Naive B cell (primary cell): Measurements from ENCODE around the gene DNAH6. TPM values are rescaled to one million over a fixed set of nuclear protein-coding genes. Genes with fewer than 3 reads are reported as not detected.

Experiments used
- ATAC-seq, 2 donors: fragments of 150-1000 bp; cut with Tn5 transposase; 2 replicates each; pipeline ENCODE4 v1.10.0; 2021; ENCODE audit warnings: low read depth in 2 of 2, mild to moderate bottlenecking in 2 of 2, moderate library complexity in 2 of 2
- DNase-seq: peaks from one replicate; pipeline ENCODE4 v3.0.0; 2022
- H3K27ac Mint-ChIP-seq, 6 donors: one replicate each; pipeline ENCODE4 v1.8.0; 2020 to 2022; ENCODE audit warnings: mild to moderate bottlenecking in 6 of 6, mixed read lengths in 6 of 6, moderate library complexity in 5 of 6, inconsistent platforms in 2 of 6
- H3K27me3 Mint-ChIP-seq, 3 donors: one replicate each; pipeline ENCODE4 v1.8.0; 2021 to 2022; ENCODE audit warnings: mixed read lengths in 3 of 3, mild to moderate bottlenecking in 1 of 3
- H3K36me3 Mint-ChIP-seq, 2 donors: one replicate each; pipeline ENCODE4 v1.8.0; 2020 to 2022; ENCODE audit warnings: mixed read lengths in 2 of 2, inconsistent platforms in 1 of 2, mild to moderate bottlenecking in 1 of 2
- H3K4me1 Mint-ChIP-seq, 3 donors: one replicate each; pipeline ENCODE4 v1.8.0; 2020 to 2022; ENCODE audit warnings: mixed read lengths in 3 of 3, inconsistent platforms in 1 of 3, mild to moderate bottlenecking in 1 of 3, moderate library complexity in 1 of 3
- H3K4me3 Mint-ChIP-seq, 8 donors: one replicate each; pipeline ENCODE4 v1.8.0; 2020 to 2022; ENCODE audit warnings: mild to moderate bottlenecking in 8 of 8, mixed read lengths in 8 of 8, moderate library complexity in 8 of 8, inconsistent platforms in 2 of 8
- H3K9me3 Mint-ChIP-seq, 7 donors: one replicate each; pipeline ENCODE4 v1.8.0; 2020 to 2022; ENCODE audit warnings: mixed read lengths in 7 of 7, mild to moderate bottlenecking in 5 of 7, inconsistent platforms in 2 of 7, moderate library complexity in 1 of 7
- polyA plus RNA-seq, 6 donors: library from polyadenylated mRNA; unstranded; fragments of 300-500 nt; fragmentation: Illumina TruSeq; gene quantifications; one replicate each; pipeline ENCODE4 v1.2.3, GENCODE V29; 2021; ENCODE audit warnings: low read depth in 6 of 6

Gene DNAH6
- polyA plus RNA-seq, 6 donors from 2014 or later, result 0.23 to 0.69 (median 0.60) TPM; not detected in 2

DNA sequence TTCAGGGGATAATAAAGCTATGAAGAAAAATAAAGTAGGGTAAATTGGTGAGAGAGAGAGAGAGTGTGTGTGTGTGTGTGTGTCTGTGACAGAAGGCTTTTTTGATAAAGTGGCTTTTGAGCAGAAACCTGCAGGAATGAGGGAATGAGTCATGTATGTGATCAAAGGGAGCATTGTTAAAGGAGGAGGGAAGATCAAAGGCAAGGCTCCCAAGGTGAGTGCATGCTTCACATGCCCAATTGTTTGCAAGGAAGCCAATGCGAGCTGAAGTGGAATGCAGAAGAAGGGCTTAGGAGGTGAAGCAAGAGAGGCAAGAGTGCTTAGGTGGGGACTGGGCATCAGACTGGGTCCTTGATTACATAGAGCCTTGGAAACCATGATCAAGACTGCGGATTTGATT lies 96.8 kb downstream of the DNAH6 start:
- DNase-seq (no peak), ATAC-seq (no peak)
- H3K4me1 Mint-ChIP-seq, result no peaks in the 10 kb centered on the region
- H3K9me3 Mint-ChIP-seq, result peaks cover 1 to 23% (median 4%) of the 10 kb centered on the region in 7 donors
- H3K36me3 Mint-ChIP-seq, result no peaks in the 10 kb centered on the region
- peaks cover 0 to 10% (median 7%) of the 10 kb centered on the region in 3 donors for H3K27me3 Mint-ChIP-seq
- H3K4me3 Mint-ChIP-seq, result no peak overlapping the region
- H3K27ac Mint-ChIP-seq, result peak overlapping the region in 1 of 6 donors; percentile 1

DNA sequence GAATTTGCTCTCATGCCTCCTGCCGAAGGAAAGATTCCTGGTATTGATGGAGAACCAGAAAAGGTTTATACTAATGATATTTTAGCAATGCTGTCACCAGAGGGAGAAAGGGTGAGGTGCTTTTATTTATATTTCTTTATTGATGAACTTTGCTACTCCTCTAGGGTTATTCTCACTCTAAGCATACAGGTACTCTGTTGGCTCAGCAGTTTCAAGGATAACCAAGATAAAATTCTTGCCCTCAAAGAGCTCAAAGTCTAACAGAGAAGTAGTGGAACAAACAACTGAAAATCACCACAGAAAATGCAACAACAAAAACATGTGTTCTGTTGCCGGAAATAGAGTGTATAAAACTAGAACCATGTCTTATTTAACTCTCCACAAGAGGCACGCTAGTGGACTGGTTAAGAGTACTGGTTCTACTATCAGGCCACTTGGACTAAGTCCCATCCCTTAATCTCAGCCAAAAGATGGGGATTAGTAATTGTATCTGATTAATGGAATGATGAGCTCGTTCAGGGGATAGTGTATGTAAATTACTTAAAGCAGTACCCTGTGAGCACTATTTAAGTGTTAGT lies 103.6 kb downstream of the DNAH6 start:
- Mint-ChIP-seq H3K27ac (no peak overlapping the region), H3K27me3 (peaks cover under 1 to 22% (median 20%) of the 10 kb centered on the region in 3 donors), H3K36me3 (no peaks in the 10 kb centered on the region), H3K4me1 (no peaks in the 10 kb centered on the region), H3K9me3 (peaks cover 0 to 9% (median 0%) of the 10 kb centered on the region in 7 donors), H3K4me3 (no peak overlapping the region)
- DNase-seq (no peak), ATAC-seq (no peak)

DNA sequence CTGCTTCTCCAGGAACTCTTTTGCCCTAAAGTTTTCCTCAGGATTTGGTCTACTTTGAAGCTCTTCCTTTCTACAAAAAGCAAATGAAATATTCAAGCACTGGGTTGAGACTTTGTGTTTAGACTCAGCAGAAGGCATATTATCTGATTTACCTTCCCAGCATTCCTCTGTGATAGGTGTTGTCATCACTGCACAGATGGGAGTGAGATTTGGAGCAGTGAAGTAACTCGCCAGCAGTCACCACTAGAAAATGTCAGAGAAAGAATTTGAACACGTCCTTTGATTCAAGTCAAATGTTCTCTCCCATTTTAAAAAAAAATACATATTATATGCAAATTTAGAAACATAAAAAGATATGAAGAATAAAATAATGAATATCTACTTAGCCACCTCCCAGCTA lies 112.2 kb downstream of the DNAH6 start:
- no peak overlapping the region for H3K4me3 Mint-ChIP-seq
- no peaks in the 10 kb centered on the region for H3K36me3 Mint-ChIP-seq
- ATAC-seq, result no peak
- no peaks in the 10 kb centered on the region for H3K9me3 Mint-ChIP-seq
- DNase-seq, result no peak
- no peak overlapping the region for H3K27ac Mint-ChIP-seq
- H3K27me3 Mint-ChIP-seq, result peaks cover 4 to 9% (median 8%) of the 10 kb centered on the region in 3 donors
- no peaks in the 10 kb centered on the region for H3K4me1 Mint-ChIP-seq

DNA sequence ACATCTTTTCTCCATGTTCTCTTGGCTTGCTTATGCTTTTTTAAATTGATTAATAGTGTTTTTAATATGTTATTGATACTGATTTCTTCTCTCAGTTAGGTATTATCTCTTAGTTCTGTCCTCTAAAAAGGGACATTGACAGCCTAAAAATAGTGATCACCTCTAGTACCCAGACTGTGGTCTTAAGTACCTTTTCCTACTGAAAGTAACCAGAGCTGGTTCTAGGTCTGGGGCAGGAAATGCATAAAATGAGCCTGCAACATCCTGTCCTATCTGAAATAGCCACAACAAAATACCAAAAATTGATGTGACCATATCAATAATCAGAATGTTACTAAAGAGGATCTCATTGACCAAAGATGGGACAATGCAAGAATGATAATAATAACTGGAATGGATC lies 113.3 kb downstream of the DNAH6 start:
- no peak for ATAC-seq

DNA sequence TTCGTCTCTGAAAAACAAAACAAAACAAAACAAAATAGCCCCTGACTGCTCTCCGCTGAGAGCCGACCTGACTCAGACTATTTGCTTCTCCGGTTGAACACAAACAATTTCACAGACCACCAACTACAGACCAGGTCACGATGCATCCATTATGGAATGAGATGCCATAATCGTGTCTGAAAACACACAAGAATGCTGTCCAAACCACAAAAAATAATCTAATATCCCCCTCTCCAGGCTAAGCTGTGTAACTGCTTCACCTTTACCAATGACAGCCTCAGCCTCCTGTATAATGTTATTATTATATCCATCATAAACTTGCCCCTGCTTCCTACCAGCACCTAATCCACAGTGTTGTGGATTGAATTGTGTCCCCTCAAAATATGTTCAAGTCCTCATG lies 114.7 kb downstream of the DNAH6 start:
- DNase-seq, result peak; percentile 0

More for the DNA sequence above, 113.3 kb downstream of the DNAH6 start:
- Mint-ChIP-seq H3K27me3 (peaks cover 4 to 10% (median 9%) of the 10 kb centered on the region in 3 donors), H3K27ac (no peak overlapping the region), H3K4me3 (no peak overlapping the region), H3K36me3 (no peaks in the 10 kb centered on the region), H3K4me1 (no peaks in the 10 kb centered on the region), H3K9me3 (no peaks in the 10 kb centered on the region)
- no peak for DNase-seq

DNA sequence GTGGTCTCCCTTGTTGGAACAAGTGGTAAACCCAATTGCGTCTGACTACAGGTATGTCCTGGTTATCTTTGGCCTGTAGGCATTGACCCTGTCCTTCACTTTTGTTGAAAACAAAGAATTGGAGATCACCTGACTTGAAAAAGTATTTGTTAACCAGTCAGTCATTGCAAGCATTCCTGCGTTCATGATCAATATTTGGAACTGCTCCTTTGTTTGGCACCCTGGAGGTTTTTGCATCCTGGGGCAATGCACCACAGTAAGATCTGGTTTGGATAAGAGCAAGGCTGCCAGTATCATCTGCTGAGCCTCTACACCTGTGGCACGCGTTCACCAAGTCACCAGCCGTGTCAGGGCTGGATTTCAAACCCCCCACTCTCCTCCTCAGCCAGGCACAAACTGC lies 115.7 kb downstream of the DNAH6 start:
- Mint-ChIP-seq H3K4me3 (no peak overlapping the region), H3K36me3 (no peaks in the 10 kb centered on the region), H3K4me1 (no peaks in the 10 kb centered on the region), H3K9me3 (no peaks in the 10 kb centered on the region), H3K27me3 (peaks cover 0 to 18% (median 10%) of the 10 kb centered on the region in 3 donors), H3K27ac (no peak overlapping the region)
- no peak for ATAC-seq
- no peak for DNase-seq

More for the DNA sequence above, 114.7 kb downstream of the DNAH6 start:
- no peak overlapping the region for H3K4me3 Mint-ChIP-seq
- no peak overlapping the region for H3K27ac Mint-ChIP-seq
- H3K27me3 Mint-ChIP-seq, result peaks cover 0 to 10% (median 9%) of the 10 kb centered on the region in 3 donors
- H3K9me3 Mint-ChIP-seq, result no peaks in the 10 kb centered on the region
- no peak for ATAC-seq
- H3K36me3 Mint-ChIP-seq, result no peaks in the 10 kb centered on the region
- no peaks in the 10 kb centered on the region for H3K4me1 Mint-ChIP-seq

DNA sequence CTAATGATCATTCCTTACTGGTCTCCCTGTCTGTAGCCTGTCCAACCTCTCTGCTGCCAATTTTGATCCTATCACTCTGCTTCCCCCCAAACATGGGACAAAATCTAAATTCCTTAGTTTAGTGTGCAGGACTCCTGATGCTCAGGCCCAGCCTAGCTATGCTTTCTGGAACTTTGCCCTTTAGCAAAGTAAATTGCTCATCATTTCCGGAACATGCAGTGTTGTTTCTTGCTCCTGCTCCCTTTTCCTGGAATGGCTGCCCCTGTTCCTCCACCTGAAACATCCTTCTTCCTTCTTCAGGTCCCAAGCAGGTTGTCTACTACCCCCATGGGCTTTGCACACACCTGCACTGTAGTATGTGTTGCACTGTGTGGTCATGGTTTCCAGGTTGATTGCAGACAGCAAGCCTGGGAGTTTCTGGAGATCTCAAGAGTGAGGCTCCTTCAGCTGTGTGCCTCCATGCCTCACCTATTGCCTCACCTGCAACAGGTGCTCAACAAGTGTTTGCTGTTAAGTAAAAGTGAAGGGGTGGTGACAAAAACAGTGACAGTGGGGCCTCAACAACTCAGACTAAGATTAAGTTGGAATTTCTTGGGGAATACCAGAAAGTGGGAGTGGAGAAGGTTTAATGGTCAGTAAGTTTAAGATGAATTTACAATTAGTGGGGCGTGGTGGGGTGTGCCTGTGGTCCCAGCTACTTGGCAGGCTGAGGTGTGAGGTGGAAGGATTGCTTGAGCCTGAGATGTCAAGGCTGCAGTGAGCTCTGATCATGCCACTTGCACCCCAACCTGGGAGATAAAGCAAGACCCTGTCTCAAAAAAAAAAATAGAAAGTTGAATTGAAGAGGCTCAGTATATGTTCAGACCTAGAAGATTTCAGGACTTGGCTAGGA lies 120.0 kb downstream of the DNAH6 start:
- Mint-ChIP-seq H3K4me3 (no peak overlapping the region), H3K9me3 (peaks cover 0 to 2% (median 0%) of the 10 kb centered on the region in 7 donors), H3K36me3 (no peaks in the 10 kb centered on the region), H3K27ac (peak overlapping the region in 1 of 6 donors; percentile 1), H3K4me1 (no peaks in the 10 kb centered on the region), H3K27me3 (peaks cover 0 to 10% (median 10%) of the 10 kb centered on the region in 3 donors)
- no peak for ATAC-seq
- no peak for DNase-seq

DNA sequence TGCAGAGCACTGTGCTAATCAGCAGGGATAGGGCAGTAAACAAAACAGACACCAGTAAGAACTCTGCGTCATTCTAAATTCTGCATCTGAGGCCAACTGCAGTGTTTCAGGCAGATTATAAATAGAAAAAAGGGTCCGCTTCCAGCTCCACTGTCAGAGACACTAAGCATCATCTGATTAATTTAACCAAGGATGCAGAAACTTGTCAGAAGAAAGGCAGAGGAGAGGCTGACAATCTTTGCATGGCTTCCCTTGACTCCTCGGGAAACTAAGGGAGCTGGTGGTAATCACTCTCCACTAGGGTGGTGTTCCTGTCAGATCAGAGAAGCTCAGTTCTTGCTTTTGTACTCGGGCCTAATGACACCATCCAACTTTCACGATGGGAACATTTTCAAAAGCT lies 123.5 kb downstream of the DNAH6 start:
- peaks cover 0 to 8% of the 10 kb centered on the region in 2 donors for H3K36me3 Mint-ChIP-seq
- H3K27ac Mint-ChIP-seq, result no peak overlapping the region
- H3K4me3 Mint-ChIP-seq, result no peak overlapping the region
- H3K9me3 Mint-ChIP-seq, result peaks cover 0 to 11% (median 5%) of the 10 kb centered on the region in 7 donors
- no peak for DNase-seq
- H3K4me1 Mint-ChIP-seq, result no peaks in the 10 kb centered on the region
- no peak for ATAC-seq
- H3K27me3 Mint-ChIP-seq, result peaks cover 0 to 22% (median 10%) of the 10 kb centered on the region in 3 donors

DNA sequence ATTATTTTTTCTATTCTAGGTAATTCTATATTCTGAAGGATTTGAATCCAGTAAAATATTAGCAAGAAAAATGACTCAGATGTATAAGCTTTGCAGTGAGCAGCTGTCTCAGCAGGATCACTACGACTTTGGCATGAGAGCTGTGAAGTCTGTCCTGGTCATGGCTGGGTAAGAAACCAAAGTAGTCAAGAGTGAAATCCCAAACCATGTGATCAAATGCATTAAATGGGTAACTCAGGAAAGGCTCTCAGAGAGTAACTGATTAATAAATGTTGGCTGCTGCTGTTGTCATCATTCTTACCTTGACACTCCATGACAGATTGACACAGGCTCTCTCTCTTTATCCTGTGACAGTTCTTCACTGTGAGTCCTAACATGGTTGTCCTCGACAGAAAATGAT lies 124.1 kb downstream of the DNAH6 start:
- H3K4me1 Mint-ChIP-seq, result no peaks in the 10 kb centered on the region
- no peak for ATAC-seq
- H3K36me3 Mint-ChIP-seq, result peaks cover 0 to 8% of the 10 kb centered on the region in 2 donors
- no peak overlapping the region for H3K27ac Mint-ChIP-seq
- peaks cover 0 to 22% (median 10%) of the 10 kb centered on the region in 3 donors for H3K27me3 Mint-ChIP-seq
- peaks cover 0 to 11% (median 5%) of the 10 kb centered on the region in 7 donors for H3K9me3 Mint-ChIP-seq
- H3K4me3 Mint-ChIP-seq, result no peak overlapping the region
- DNase-seq, result no peak

DNA sequence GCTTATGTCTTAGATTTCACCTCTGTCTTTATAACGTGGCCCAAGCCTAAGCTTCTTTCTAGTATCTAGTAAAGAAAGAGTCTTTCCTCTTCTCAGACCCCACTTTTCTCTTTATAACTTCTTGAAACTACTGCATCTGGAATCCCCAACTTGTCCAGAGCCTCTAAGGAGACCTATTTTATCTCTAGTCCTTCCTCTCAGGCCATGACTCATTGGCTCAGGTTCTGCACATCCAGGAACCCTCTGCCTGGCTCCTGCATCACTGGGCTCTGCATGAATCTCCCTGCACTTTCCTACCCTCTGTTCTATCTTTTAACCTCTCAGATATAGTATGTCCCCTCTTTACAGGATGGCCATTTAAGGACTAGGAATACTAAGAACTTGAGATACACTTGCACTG lies 124.7 kb downstream of the DNAH6 start:
- H3K27ac Mint-ChIP-seq, result no peak overlapping the region
- peaks cover 0 to 13% (median 5%) of the 10 kb centered on the region in 7 donors for H3K9me3 Mint-ChIP-seq
- no peak for ATAC-seq

DNA sequence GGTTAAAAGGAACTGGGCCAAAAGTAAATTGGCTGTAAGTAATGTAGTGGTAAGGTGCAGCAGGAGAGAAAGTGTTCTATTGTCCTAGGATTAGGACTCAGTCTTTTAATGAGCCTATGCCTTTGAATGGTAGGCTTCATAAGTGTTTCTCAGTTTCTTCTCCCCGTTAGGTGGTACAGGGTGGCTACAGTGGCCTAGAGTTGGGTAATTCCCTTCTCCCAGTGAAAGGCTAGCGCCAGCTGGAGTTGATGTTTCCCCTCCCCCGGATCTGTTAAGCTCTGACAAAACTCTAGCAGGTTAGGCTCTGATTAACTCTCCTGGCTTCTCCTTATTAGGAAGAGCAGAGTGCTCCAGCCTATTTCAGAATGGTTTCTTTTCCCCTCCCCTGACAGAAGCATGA lies 127.7 kb downstream of the DNAH6 start:
- Mint-ChIP-seq H3K27me3 (peaks cover 0 to 13% (median 10%) of the 10 kb centered on the region in 3 donors), H3K4me3 (no peak overlapping the region), H3K9me3 (peaks cover 0 to 13% (median 5%) of the 10 kb centered on the region in 7 donors), H3K36me3 (peaks cover 0 to 8% of the 10 kb centered on the region in 2 donors), H3K4me1 (no peaks in the 10 kb centered on the region), H3K27ac (peak overlapping the region in 1 of 6 donors; percentile 67)
- no peak for ATAC-seq
- DNase-seq, result no peak

More for the DNA sequence above, 124.7 kb downstream of the DNAH6 start:
- peaks cover 0 to 22% (median 10%) of the 10 kb centered on the region in 3 donors for H3K27me3 Mint-ChIP-seq
- H3K36me3 Mint-ChIP-seq, result peaks cover 0 to 8% of the 10 kb centered on the region in 2 donors
- no peak overlapping the region for H3K4me3 Mint-ChIP-seq
- H3K4me1 Mint-ChIP-seq, result no peaks in the 10 kb centered on the region
- DNase-seq, result no peak

DNA sequence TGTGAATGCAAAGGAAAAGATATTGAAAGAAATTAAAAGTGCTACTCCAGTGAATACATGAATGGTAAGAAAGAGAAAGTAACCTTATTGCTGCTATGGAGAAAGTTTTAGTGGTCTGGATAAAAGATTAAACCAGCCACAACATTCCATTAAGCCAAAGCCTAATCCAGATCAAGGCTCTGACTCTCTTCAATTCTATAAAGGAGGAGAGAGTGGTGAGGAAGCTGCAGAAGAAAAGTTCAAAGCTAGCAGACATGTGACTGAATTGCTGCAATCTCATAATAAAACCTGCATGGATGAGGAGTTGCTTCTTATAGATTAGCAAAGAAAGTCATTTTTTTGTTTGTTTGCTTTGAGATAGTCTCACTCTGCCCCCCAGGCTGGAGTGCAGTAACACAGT lies 130.2 kb downstream of the DNAH6 start:
- Mint-ChIP-seq H3K4me3 (no peak overlapping the region), H3K9me3 (peaks cover 0 to 13% (median 5%) of the 10 kb centered on the region in 7 donors), H3K36me3 (peaks cover 0 to 8% of the 10 kb centered on the region in 2 donors), H3K27me3 (peaks cover 0 to 19% (median 10%) of the 10 kb centered on the region in 3 donors), H3K4me1 (no peaks in the 10 kb centered on the region), H3K27ac (no peak overlapping the region)
- no peak for DNase-seq
- ATAC-seq, result no peak

DNA sequence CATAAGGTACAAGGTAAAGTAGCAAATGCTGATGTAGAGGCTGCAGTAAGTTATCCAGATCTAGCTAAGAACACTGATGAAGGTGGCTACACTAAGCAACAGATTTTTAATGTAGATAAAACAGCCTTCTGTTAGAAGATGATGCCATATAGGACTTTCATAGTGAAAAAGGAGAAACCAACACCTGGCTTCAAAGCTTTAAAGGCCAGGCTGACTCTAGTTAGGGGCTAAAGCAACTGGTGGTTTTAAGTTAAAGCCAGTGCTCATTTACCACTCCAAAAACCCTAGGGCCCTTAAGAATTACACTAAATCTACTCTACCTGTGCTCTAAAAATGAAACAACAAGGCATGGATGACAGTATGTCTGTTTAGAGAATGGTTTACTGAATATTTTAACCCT lies 131.0 kb downstream of the DNAH6 start:
- ATAC-seq (no peak), DNase-seq (no peak)
- Mint-ChIP-seq H3K4me1 (no peaks in the 10 kb centered on the region), H3K36me3 (peaks cover 0 to 8% of the 10 kb centered on the region in 2 donors), H3K9me3 (peaks cover 0 to 13% (median 5%) of the 10 kb centered on the region in 7 donors), H3K27me3 (peaks cover 0 to 19% (median 10%) of the 10 kb centered on the region in 3 donors), H3K27ac (no peak overlapping the region), H3K4me3 (no peak overlapping the region)
